Caki2 (cell line): Measurements from ENCODE around the gene VPS9D1. TPM values are rescaled to one million over a fixed set of nuclear protein-coding genes. Genes with fewer than 3 reads are reported as not detected.
"Not testable (repeated sequence)": the region's sequence is repeated elsewhere in the genome, so short reads cannot be mapped to it uniquely, and the experiment has no call there.

Experiments
- DNase-seq: peaks from one replicate; pipeline ENCODE4 v3.0.0-alpha.2; 2015; ENCODE audit warnings: low read depth
- in situ Hi-C: cut with HindIII; loops from 2 replicates; pipeline ENCODE4 v1.10.0; 2016; ENCODE audit warnings: low sequenced_read_pairs, low pct_unique_long_range_greater_than_20kb, mixed read lengths
- total RNA-seq: library from RNA; depleted of rRNA; stranded (reverse); fragments of >200 nt; shearing (Covaris generic); gene quantifications from 2 replicates; pipeline ENCODE4 v1.2.3, GENCODE V29; 2014; ENCODE audit warnings: low replicate concordance

VPS9D1 gene
- total RNA-seq, 1 experiment from 2014 or later: 13.5 TPM

GRCh38 chr16:89699629-89700099 lies 21.0 kb downstream of the VPS9D1 start:
- in situ Hi-C loops, DNase-seq: not testable (repeated sequence)

DNA sequence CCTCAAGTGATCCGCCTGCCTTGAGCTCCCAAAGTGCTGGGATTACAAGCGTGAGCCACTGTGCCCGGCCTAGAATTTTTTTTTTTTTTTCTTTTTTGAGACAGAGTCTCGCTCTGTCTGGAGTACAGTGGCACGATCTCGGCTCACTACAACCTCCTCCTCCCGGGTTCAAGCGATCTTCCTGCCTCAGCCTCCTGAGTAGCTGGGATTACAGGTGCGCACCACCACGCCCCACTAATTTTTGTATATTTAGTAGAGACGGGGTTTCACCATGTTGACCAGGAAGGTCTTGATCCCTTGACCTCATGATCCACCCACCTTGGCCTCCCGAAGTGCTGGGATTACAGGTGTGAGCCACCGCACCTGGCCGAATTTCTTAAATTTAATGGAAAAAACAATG lies 22.0 kb downstream of the VPS9D1 start:
- DNase-seq, in situ Hi-C loops: not testable (repeated sequence)

- no peak for DNase-seq
- in situ Hi-C loops: no loop called here
Measured at GRCh38 chr16:89697616-89698331, 22.9 kb downstream of the VPS9D1 start.

DNA sequence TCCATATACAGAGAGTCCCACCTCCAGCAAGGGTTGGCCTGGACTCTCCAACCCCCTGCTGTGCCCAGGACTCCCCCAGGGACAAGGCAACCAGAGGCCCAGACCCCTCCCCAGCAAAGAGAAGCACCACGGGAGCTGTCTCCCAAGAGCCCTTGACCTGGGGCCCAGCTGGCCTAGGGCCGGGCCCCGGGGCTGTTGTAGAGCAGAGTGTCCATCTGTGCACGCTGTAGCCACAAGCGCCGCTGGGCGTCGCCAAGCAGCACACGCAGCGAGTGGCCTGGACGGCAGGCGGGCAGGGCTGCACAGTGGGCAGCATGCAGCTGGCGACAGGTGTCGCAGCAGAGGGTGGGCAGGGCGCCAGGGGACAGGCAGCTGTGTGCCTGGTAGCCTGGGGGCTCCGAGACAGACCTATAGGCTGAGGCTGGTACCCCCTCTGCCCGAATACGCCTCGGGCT lies 23.5 kb downstream of the VPS9D1 start:
- no peak for DNase-seq
- in situ Hi-C loops: no loop called here

DNA sequence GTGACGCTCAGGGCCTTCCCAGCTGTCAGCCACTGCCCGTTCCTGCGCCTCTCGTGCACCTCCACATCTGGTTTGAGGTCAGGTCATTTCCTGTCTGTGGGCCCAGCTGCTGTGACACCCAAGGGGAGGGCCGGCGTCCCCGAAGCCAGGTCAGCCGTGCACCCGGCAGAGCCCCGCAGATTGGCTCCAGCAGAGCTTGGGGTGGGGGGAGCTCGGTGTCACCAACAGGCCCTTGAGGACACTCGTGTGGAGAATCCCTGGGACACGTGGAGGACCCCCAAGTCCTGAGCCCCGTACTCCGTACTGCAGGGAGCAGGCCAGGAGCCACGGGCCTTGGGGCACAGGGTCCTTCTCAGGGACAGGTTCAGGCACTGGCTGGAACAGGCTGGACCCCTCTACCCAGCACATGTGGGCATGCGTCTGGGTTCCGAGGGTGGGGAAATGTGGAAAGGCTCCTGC lies 24.0 kb downstream of the VPS9D1 start:
- DNase-seq: no peak
- in situ Hi-C loops: no loop called here

DNA sequence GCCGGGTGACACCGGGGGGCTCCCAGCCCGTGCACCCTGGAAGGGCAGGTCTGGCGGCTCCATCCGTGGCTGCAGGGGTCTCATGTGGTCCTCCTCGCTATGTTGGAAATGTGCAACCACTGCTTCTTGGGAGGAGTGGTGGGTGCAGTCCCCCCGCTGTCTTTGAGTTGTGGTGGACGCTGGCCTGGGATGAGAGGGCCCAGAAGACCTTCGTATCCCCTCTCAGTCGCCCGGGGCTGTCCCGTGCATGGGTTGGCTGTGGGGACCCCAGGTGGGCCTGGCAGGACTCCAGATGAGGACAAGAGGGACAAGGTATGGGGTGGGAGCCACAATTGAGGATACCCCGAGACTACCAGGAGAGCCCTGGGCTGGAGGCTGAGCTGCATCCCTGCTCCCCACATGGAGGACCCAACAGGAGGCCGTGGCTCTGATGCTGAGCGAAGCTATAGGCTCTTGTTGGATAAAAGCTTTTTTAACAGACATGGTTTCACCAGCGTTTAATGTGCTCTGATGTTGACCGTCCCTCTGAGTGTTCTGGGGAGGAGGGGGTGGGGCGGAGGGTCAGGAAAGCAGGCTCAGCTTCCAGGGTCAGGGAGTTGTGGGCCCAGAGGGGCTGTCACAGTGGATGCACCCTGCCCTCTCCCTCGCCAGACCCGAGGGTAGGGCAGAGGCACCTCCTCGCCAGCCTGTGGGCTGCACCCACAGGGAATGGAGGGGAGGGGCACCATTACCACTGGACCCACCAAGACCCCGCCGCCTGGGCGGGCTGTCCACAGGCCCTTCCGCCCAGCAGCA lies 24.6 kb downstream of the VPS9D1 start:
- DNase-seq: no peak
- in situ Hi-C loops: no loop called here

DNA sequence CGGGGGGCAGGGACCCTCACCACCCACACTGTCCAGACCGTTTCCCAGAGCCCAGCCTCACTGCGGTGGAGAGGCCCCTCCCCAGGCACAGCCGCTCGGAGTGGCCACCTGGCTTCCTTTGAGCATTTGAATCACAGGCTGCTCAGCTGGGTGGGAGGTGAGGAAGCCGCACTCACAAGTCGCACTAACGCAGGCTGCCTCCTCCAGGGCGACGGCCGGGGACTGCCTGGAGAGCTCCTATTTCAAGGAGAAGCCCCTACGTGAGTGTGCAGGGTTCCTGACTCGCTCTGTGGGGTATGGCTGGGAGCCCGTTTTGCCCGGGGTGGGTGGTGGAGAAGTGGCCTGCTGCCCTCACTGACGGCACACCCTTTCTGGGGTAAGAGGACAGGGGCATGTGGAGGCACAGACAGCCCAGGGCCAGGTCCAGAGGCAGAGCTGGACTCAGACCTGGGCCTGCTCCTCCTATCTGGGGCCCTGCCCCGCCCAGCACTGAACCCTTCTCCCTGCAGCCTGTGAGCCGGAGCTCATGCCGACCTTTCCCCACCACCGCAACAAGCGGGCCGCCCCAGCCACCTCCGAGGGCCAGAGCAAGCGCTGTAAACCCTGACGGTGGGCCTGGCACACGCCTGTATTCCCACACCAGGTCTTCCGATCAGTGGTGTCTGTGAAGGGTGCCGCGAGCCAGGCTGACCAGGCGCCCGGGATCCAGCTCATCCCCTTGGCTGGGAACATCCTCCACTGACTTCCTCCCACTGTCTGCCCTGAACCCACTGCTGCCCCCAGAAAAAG lies 25.4 kb downstream of the VPS9D1 start:
- no peak for DNase-seq
- in situ Hi-C loops: no loop called here

GRCh38 chr16:89694784-89695085 lies 26.0 kb downstream of the VPS9D1 start:
- DNase-seq, in situ Hi-C loops: not testable (repeated sequence)

DNA sequence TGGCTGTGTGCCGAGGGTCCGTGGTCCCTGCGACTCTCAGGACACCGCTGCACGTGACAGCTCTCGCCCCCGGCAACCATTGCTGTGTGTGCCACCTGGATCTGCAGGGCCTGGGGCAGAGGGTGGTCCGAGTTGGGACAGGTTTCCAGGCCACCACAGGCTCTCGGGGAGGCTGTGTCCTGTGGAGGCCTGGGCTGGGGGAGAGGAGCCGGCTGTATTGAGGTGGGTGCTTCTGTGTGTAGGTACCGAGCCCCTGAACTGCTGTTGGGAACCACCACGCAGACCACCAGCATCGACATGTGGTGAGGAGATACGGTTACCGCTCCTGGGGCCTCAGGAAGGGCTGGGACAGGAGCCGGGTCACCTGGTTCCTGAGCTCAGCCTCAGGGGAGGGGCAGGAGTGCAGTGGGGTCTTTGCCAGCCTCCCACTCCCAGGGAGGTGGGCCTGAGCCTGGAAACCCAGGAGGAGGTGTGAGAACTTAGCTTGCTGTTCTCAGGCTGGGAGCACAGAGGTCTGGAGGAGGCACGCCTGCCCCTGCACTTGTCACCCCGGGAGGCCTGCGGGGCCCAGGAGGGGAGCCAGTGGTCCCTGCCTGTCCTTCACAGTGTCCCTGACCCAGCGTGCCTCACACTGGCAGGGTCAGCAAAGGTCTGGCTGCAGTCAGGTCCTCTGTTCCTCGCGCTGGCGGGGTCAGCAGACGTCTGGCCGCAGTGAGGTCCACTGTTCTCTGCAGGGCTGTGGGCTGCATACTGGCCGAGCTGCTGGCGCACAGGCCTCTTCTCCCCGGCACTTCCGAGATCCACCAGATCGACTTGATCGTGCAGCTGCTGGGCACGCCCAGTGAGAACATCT lies 26.5 kb downstream of the VPS9D1 start:
- no peak for DNase-seq
- in situ Hi-C loops: no loop called here

DNA sequence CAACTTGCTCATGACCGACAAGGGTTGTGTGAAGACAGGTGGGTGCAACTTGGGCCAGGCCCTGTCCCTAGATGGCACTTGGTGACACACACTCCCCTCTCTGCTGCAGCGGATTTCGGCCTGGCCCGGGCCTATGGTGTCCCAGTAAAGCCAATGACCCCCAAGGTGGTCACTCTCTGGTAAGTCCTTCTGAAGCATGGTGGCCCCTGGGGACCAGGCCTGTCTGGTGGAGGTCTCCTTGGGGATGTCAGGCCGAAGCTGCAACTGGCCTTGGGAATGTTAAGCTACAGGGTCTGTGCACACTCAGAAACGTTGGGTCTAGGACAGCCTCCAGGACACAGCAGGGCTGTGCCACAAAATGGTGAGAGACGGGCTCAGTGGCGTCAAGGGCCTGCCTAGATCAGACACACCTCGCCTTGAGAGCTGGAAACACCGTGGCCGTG lies 27.4 kb downstream of the VPS9D1 start:
- in situ Hi-C loops: no loop called here
- DNase-seq: no peak

DNA sequence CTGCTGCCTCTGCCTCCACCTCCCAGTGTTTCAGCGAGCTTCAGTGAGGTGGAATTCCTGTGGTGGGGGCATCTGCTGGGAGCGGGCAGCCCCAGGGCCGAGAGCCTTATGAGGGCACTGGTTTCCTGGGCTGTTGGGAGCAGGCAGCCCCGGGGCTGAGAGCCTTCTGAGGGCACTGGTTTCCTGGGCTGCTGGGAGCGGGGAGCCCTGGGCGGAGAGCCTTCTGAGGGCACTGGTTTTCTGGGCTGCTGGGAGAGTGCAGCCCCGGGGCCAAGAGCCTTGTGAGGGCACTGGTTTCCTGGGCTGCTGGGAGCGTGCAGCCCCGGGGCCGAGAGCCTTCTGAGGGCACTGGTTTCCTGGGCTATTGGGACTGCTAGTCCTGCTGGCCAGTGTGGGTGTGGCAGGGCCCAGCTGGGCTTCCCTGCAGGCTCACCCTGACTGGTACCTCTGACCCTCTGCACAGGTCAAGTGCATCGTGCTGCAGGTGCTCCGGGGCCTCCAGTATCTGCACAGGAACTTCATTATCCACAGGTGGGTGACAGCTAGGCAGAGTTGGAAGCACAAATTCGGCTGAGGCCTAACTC lies 28.6 kb downstream of the VPS9D1 start:
- in situ Hi-C loops: no loop called here
- no peak for DNase-seq

DNA sequence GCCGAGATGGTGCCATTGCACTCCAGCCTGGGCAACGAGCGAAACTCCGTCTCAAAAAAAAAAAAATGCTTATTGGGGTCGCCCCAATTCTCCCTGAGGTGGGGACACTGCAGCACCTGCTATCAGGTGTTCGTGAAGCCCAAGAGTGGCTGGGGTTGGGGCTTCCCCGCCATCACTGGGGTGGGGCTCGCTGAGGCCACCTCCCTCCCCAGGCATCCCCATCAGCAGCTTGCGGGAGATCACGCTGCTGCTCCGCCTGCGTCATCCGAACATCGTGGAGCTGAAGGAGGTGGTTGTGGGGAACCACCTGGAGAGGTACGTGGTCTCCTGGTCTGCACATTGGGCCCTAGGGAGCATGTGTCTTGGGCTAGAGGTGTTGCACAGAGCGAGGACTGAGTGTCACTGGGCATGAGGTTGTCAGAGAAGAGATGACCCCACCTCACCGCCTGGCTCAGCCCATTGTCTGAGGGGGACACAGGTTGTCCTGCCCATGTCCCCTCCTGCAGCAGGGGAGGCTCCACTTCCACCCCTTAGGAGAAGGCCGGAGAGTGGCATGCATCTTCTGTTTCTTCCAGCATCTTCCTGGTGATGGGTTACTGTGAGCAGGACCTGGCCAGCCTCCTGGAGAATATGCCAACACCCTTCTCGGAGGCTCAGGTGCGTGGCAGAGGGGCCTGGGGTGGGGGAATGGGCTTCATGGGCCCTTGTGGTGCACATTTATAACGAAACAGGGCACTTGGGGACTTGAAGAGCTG lies 29.3 kb downstream of the VPS9D1 start:
- in situ Hi-C loops: no loop called here
- no peak for DNase-seq

GRCh38 chr16:89690392-89690901 lies 30.3 kb downstream of the VPS9D1 start:
- no peak for DNase-seq
- in situ Hi-C loops: no loop called here

DNA sequence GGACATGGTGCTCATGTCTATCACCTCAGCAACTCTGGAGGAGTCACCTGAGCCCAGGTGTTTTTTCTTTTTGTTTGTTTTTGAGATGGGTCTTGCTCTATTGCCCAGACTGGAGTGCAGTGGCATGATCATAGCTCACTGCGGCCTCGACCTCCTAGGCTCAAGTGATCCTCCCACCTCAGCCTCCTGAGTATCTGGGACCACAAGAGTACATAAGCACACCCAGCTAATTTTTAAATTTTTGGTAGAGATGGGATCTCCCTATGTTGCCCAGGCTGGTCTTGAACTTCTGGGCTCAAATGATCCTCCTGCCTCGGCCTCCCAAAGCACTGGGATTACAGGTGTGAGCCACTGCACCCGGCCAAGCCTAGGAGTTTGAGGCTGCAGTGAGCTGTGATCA lies 31.1 kb downstream of the VPS9D1 start:
- DNase-seq, in situ Hi-C loops: not testable (repeated sequence)

DNA sequence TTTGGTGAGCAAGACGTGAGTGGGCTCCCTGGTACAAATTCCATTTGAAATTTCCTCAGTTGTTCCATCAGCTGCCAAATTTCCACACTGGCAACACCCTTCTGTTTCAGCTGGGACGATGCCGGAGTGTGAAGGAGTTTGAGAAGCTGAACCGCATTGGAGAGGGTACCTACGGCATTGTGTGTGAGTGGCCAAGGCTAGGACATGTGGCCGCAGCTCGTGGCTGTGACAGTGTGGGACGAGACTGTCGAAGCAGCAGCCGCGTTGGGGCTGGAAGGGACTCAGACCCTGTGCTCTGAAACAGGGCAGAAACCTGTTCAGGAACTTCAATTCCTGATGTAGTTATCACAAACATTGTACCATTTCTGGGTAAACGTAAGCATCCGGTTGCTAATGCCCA lies 31.6 kb downstream of the VPS9D1 start:
- in situ Hi-C loops: no loop called here
- DNase-seq: no peak

DNA sequence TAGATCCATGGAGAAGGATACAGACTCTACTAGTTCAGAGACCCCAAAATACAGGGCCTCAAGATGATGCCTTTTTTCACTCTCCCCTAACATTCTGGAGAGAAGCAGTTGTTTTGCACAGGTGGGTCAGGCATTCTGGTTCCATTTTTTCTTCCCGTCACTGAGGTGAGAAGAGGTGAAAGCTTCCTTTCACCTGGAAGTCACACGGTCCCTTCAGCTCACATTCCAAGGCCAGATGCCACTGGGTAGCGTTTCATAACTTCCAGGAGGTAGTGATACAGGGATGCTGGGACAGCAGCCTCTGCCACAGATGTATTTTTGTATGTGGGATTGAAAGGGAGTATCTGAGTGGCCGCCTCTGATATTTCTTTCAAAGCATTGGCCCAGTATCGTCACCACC lies 32.3 kb downstream of the VPS9D1 start:
- DNase-seq: no peak
- in situ Hi-C loops: no loop called here
